Renal cortex interstitium (tissue), 11 donors: ENCODE measurements around the gene CCDC175. TPM values are rescaled to one million over a fixed set of nuclear protein-coding genes. Genes with fewer than 3 reads are reported as not detected.

Experiments used
- DNase-seq, 11 donors: peaks; one replicate each; pipeline ENCODE4 v3.0.0-alpha.2; 2013; ENCODE audit warnings: low read depth in 9 of 11, low spot score in 4 of 11; ENCODE audit errors: extremely low read depth in 1 of 11
- polyA plus RNA-seq, 3 donors: library from polyadenylated mRNA; unstranded; fragments of 120-200 nt; gene quantifications; one replicate each; pipeline ENCODE4 v1.2.1, GENCODE V29; 2013; ENCODE audit not compliant: insufficient read length in 3 of 3

The CCDC175 gene
- polyA plus RNA-seq, 3 donors, result 0.43 to 1.4 (median 0.54) TPM

- DNase-seq, result peak in 2 of 11 donors; percentile 36 to 41
These were observed 91.9 kb downstream of the CCDC175 start for GRCh38 chr14:59484639-59485175.

GRCh38 chr14:59483819-59484638, 92.6 kb downstream of the CCDC175 start, which contains the start of the genes JKAMP and L3HYPDH:
Gene JKAMP (plus strand): TSS chr14:59484517. CDS start chr14:59484590, 73 bp downstream.
Gene L3HYPDH (minus strand): TSS chr14:59484408. CDS start chr14:59484316, 92 bp downstream.
- DNase-seq, result peak; percentile 91 to 97 (median 96)

- DNase-seq, result peak in 4 of 11 donors; percentile 10 to 45 (median 30)
These were observed 93.2 kb downstream of the CCDC175 start for GRCh38 chr14:59483363-59483762.

- DNase-seq, result no peak
These were observed 93.9 kb downstream of the CCDC175 start for GRCh38 chr14:59482541-59483331.

GRCh38 chr14:59481871-59482540, 94.6 kb downstream of the CCDC175 start:
- DNase-seq, result no peak

- DNase-seq, result no peak
These were observed 95.2 kb downstream of the CCDC175 start for GRCh38 chr14:59481407-59481806.

- no peak for DNase-seq
These were observed 96.4 kb downstream of the CCDC175 start for GRCh38 chr14:59480166-59480565.

GRCh38 chr14:59478540-59478939, 98.1 kb downstream of the CCDC175 start:
- DNase-seq, result no peak

- no peak for DNase-seq
These were observed 100.9 kb downstream of the CCDC175 start for GRCh38 chr14:59475709-59476108.

- no peak for DNase-seq
These were observed 102.4 kb downstream of the CCDC175 start for GRCh38 chr14:59474172-59474571.

- DNase-seq, result peak in 1 of 11 donors; percentile 63
These were observed 111.1 kb downstream of the CCDC175 start, which contains the start of gene GPR135 for GRCh38 chr14:59465316-59466135. Gene GPR135 (minus strand): TSS chr14:59465380. CDS start chr14:59465226, 154 bp downstream.

GRCh38 chr14:59464486-59465315, 111.9 kb downstream of the CCDC175 start:
- DNase-seq, result peak in 6 of 11 donors; percentile 59 to 72 (median 66)

- peak in 1 of 11 donors; percentile 25 for DNase-seq
These were observed 112.7 kb downstream of the CCDC175 start for GRCh38 chr14:59463787-59464485.

GRCh38 chr14:59461891-59462290, 114.7 kb downstream of the CCDC175 start:
- DNase-seq, result no peak

GRCh38 chr14:59460378-59460777, 116.2 kb downstream of the CCDC175 start:
- DNase-seq, result no peak

GRCh38 chr14:59458486-59458885, 118.1 kb downstream of the CCDC175 start:
- DNase-seq, result no peak

- DNase-seq, result no peak
These were observed 121.2 kb downstream of the CCDC175 start for GRCh38 chr14:59455411-59455810.
